Glomerular visceral epithelial cell (primary cell): ENCODE data around the gene HARBI1.
A peak's percentile ranks its signal among the peaks of the same experiment; 100 is the strongest.

ENCODE experiments used
- DNase-seq: peaks from one replicate; pipeline ENCODE4 v3.0.0-alpha.2; 2016; ENCODE audit errors: extremely low spot score

Gene HARBI1

GRCh38 chr11:46617134-46617971 is at the start of gene HARBI1, which contains the start of gene ATG13:
Gene HARBI1, minus strand, starts transcription at chr11:46617227. Its CDS starts 990 bp downstream, at chr11:46616237.
Gene ATG13, plus strand, starts transcription at chr11:46617553. Its CDS starts 26,739 bp downstream, at chr11:46644292.
- peak; percentile 89 for DNase-seq

- no peak for DNase-seq
These were observed 49.5 kb upstream of the HARBI1 start for GRCh38 chr11:46666516-46666915.

- no peak for DNase-seq
These were observed 48.3 kb upstream of the HARBI1 start for GRCh38 chr11:46665356-46665755.

- no peak for DNase-seq
These were observed 47.6 kb upstream of the HARBI1 start for GRCh38 chr11:46664612-46665011.

- DNase-seq: no peak
These were observed 46.4 kb upstream of the HARBI1 start for GRCh38 chr11:46663277-46663940.

GRCh38 chr11:46662366-46662765 is 45.3 kb upstream of the HARBI1 start:
- no peak for DNase-seq

- DNase-seq: no peak
These were observed 44.8 kb upstream of the HARBI1 start for GRCh38 chr11:46661836-46662235.

GRCh38 chr11:46659908-46660307 is 42.9 kb upstream of the HARBI1 start:
- DNase-seq: peak; percentile 44

- DNase-seq: no peak
These were observed 41.2 kb upstream of the HARBI1 start for GRCh38 chr11:46658259-46658658.

- no peak for DNase-seq
These were observed 40.2 kb upstream of the HARBI1 start for GRCh38 chr11:46657186-46657585.

GRCh38 chr11:46655631-46656030 is 38.6 kb upstream of the HARBI1 start:
- DNase-seq: no peak

GRCh38 chr11:46649180-46649738 is 32.2 kb upstream of the HARBI1 start:
- DNase-seq: peak; percentile 68

- no peak for DNase-seq
These were observed 27.0 kb upstream of the HARBI1 start for GRCh38 chr11:46643986-46644385.

- no peak for DNase-seq
These were observed 26.5 kb upstream of the HARBI1 start for GRCh38 chr11:46643531-46643930.

- DNase-seq: no peak
These were observed 25.8 kb upstream of the HARBI1 start for GRCh38 chr11:46642627-46643335.

GRCh38 chr11:46641639-46642038 is 24.6 kb upstream of the HARBI1 start:
- no peak for DNase-seq

- DNase-seq: no peak
These were observed 23.2 kb upstream of the HARBI1 start for GRCh38 chr11:46640036-46640788.

- no peak for DNase-seq
These were observed 22.3 kb upstream of the HARBI1 start for GRCh38 chr11:46639197-46639839.

- no peak for DNase-seq
These were observed 20.5 kb upstream of the HARBI1 start for GRCh38 chr11:46637546-46637945.

GRCh38 chr11:46635557-46636139 is 18.6 kb upstream of the HARBI1 start:
- no peak for DNase-seq
